H1 (cell line): ENCODE data around the gene SMARCC2. TPM values are rescaled to one million over a fixed set of nuclear protein-coding genes. Genes with fewer than 3 reads are reported as not detected.

ENCODE experiments used
- EGR1 ChIP-seq: IDR thresholded peaks from 2 replicates; pipeline ENCODE4 v1.6.1; 2011; ENCODE audit warnings: low read depth, low read length, borderline replicate concordance
- EP300 ChIP-seq, 2 experiments: IDR thresholded peaks; 1 replicate in 1 of 2; 2 replicates in 1 of 2; pipeline ENCODE4 v1.6.1; 2011 to 2012; ENCODE audit warnings: low read depth in 2 of 2, low read length in 2 of 2, mild to moderate bottlenecking in 2 of 2, borderline replicate concordance in 1 of 2, inconsistent platforms in 1 of 2, moderate library complexity in 1 of 2
- HDAC2 ChIP-seq, 2 experiments: fragments of 300-600 bp in 1 of 2; sonication (generic) in 1 of 2; IDR thresholded peaks; 2 replicates each; pipeline ENCODE4 v1.6.1; 2011 to 2012; ENCODE audit warnings: low read depth in 2 of 2, low read length in 2 of 2, mild to moderate bottlenecking in 2 of 2, moderate library complexity in 2 of 2, borderline replicate concordance in 1 of 2, inconsistent platforms in 1 of 2
- KDM4A ChIP-seq: IDR thresholded peaks from one replicate; pipeline ENCODE4 v1.7.1; 2012; ENCODE audit warnings: low read depth, mild to moderate bottlenecking, moderate library complexity, low read length, inconsistent platforms; ENCODE audit not compliant: severe bottlenecking
- POLR2AphosphoS5 ChIP-seq: IDR thresholded peaks from 2 replicates; pipeline ENCODE4 v1.6.1; 2011; ENCODE audit warnings: low read depth, low read length
- RBBP5 ChIP-seq: IDR thresholded peaks from 2 replicates; pipeline ENCODE4 v1.7.1; 2012; ENCODE audit warnings: low read depth, mild to moderate bottlenecking, inconsistent platforms, low read length, moderate library complexity, borderline replicate concordance
- YY1 ChIP-seq: IDR thresholded peaks from 2 replicates; pipeline ENCODE4 v1.6.1; 2011; ENCODE audit warnings: low read depth, mild to moderate bottlenecking, low read length
- polyA plus RNA-seq, 7 experiments: library from polyadenylated mRNA; depleted of rRNA in 3 of 7; stranded (reverse) in 5 of 7; unstranded in 2 of 7; fragments of >200 nt in 5 of 7; fragments of 200-250 nt in 2 of 7; gene quantifications; 1 replicate in 5 of 7; 2 replicates in 1 of 7; 4 replicates in 1 of 7; pipeline versions ENCODE4 v1.2.1 to v1.2.3, GENCODE V29; 2011 to 2013; ENCODE audit warnings: missing spikeins in 2 of 7, mixed read lengths in 2 of 7
- total RNA-seq: library from RNA; stranded (reverse); fragmentation: NEBNext Ultra II Directional; extraction: Animal tissue kit (Norgen Biotek cat#: 25700); gene quantifications from 2 replicates; pipeline ENCODE4 v1.2.1, GENCODE V29; 2021
- TF ChIP-seq, protein P1 (sequence below): fragments of 300-600 bp; sonication (generic); IDR thresholded peaks from 2 replicates; pipeline ENCODE4 v1.7.1; 2012; ENCODE audit warnings: low read length, moderate library complexity, mild to moderate bottlenecking, inconsistent platforms; ENCODE audit not compliant: insufficient replicate concordance
- TF ChIP-seq, protein P2 (sequence below): IDR thresholded peaks from 2 replicates; pipeline ENCODE4 v1.6.1; 2012; ENCODE audit warnings: low read length, inconsistent platforms

SMARCC2 gene
- total and polyA plus RNA-seq, 2 of the 8 experiments (the other 6 are each of a cell fraction or from before 2014, with no cell fraction given), result 33.9 to 78.5 TPM

DNA sequence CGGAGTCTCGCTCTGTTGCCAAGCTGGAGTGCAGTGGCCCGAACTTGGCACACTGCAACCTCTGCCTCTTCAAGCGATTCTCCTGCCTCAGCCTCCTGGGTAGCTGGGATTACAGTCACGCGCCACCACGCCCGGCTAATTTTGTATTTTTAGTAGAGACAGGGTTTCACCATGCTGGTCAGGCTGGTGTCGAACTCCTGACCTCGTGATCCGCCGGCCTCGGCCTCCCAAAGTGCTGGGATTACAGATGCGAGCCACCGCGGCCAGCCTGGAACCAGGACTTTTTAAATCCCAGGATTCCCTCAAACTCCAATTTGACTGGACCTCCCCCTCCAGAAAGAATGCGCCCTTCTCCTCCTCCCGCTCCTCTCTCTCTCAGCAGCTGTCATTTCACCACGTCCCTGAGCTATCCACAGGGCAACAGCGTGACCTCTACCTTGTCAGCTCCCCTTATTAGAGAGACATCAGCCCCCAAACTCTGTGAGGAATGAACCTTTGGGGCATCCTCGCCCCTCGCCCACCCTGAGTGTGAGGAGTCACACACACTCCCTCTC, 59.3 kb downstream of the SMARCC2 start (continued):
- TF ChIP-seq, protein P1, sequence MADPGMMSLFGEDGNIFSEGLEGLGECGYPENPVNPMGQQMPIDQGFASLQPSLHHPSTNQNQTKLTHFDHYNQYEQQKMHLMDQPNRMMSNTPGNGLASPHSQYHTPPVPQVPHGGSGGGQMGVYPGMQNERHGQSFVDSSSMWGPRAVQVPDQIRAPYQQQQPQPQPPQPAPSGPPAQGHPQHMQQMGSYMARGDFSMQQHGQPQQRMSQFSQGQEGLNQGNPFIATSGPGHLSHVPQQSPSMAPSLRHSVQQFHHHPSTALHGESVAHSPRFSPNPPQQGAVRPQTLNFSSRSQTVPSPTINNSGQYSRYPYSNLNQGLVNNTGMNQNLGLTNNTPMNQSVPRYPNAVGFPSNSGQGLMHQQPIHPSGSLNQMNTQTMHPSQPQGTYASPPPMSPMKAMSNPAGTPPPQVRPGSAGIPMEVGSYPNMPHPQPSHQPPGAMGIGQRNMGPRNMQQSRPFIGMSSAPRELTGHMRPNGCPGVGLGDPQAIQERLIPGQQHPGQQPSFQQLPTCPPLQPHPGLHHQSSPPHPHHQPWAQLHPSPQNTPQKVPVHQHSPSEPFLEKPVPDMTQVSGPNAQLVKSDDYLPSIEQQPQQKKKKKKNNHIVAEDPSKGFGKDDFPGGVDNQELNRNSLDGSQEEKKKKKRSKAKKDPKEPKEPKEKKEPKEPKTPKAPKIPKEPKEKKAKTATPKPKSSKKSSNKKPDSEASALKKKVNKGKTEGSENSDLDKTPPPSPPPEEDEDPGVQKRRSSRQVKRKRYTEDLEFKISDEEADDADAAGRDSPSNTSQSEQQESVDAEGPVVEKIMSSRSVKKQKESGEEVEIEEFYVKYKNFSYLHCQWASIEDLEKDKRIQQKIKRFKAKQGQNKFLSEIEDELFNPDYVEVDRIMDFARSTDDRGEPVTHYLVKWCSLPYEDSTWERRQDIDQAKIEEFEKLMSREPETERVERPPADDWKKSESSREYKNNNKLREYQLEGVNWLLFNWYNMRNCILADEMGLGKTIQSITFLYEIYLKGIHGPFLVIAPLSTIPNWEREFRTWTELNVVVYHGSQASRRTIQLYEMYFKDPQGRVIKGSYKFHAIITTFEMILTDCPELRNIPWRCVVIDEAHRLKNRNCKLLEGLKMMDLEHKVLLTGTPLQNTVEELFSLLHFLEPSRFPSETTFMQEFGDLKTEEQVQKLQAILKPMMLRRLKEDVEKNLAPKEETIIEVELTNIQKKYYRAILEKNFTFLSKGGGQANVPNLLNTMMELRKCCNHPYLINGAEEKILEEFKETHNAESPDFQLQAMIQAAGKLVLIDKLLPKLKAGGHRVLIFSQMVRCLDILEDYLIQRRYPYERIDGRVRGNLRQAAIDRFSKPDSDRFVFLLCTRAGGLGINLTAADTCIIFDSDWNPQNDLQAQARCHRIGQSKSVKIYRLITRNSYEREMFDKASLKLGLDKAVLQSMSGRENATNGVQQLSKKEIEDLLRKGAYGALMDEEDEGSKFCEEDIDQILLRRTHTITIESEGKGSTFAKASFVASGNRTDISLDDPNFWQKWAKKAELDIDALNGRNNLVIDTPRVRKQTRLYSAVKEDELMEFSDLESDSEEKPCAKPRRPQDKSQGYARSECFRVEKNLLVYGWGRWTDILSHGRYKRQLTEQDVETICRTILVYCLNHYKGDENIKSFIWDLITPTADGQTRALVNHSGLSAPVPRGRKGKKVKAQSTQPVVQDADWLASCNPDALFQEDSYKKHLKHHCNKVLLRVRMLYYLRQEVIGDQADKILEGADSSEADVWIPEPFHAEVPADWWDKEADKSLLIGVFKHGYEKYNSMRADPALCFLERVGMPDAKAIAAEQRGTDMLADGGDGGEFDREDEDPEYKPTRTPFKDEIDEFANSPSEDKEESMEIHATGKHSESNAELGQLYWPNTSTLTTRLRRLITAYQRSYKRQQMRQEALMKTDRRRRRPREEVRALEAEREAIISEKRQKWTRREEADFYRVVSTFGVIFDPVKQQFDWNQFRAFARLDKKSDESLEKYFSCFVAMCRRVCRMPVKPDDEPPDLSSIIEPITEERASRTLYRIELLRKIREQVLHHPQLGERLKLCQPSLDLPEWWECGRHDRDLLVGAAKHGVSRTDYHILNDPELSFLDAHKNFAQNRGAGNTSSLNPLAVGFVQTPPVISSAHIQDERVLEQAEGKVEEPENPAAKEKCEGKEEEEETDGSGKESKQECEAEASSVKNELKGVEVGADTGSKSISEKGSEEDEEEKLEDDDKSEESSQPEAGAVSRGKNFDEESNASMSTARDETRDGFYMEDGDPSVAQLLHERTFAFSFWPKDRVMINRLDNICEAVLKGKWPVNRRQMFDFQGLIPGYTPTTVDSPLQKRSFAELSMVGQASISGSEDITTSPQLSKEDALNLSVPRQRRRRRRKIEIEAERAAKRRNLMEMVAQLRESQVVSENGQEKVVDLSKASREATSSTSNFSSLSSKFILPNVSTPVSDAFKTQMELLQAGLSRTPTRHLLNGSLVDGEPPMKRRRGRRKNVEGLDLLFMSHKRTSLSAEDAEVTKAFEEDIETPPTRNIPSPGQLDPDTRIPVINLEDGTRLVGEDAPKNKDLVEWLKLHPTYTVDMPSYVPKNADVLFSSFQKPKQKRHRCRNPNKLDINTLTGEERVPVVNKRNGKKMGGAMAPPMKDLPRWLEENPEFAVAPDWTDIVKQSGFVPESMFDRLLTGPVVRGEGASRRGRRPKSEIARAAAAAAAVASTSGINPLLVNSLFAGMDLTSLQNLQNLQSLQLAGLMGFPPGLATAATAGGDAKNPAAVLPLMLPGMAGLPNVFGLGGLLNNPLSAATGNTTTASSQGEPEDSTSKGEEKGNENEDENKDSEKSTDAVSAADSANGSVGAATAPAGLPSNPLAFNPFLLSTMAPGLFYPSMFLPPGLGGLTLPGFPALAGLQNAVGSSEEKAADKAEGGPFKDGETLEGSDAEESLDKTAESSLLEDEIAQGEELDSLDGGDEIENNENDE, result no peak
- no peak for TF ChIP-seq POLR2AphosphoS5
- TF ChIP-seq YY1, result no peak
- TF ChIP-seq EP300 (IDR thresholded peaks at IDR 0.05; ENCODE audit: borderline replicate concordance in 1 of 2, low read depth in 2 of 2, low read length in 2 of 2), result no peak
- TF ChIP-seq KDM4A, result no peak
- TF ChIP-seq EGR1, result no peak
- TF ChIP-seq HDAC2 (IDR thresholded peaks at IDR 0.05; ENCODE audit: borderline replicate concordance in 1 of 2, low read depth in 2 of 2, low read length in 2 of 2), result no peak
- TF ChIP-seq RBBP5, result no peak
- TF ChIP-seq, protein P2, sequence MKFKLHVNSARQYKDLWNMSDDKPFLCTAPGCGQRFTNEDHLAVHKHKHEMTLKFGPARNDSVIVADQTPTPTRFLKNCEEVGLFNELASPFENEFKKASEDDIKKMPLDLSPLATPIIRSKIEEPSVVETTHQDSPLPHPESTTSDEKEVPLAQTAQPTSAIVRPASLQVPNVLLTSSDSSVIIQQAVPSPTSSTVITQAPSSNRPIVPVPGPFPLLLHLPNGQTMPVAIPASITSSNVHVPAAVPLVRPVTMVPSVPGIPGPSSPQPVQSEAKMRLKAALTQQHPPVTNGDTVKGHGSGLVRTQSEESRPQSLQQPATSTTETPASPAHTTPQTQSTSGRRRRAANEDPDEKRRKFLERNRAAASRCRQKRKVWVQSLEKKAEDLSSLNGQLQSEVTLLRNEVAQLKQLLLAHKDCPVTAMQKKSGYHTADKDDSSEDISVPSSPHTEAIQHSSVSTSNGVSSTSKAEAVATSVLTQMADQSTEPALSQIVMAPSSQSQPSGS, result no peak
